Stimulated activated CD8-positive, alpha-beta memory T cell treated with anti-CD3 and anti-CD28 coated beads, Interleukin-7, amount 100 ng/mL, for 24 hours (primary cell): ENCODE measurements around the gene LRRC4B.

Experiments
- DNase-seq: peaks from one replicate; pipeline ENCODE4 v3.0.0-alpha.2; 2020; ENCODE audit warnings: low read depth

LRRC4B gene

GRCh38 chr19:50570997-50571396 is 2.8 kb upstream of the LRRC4B start:
- DNase-seq: no peak

- DNase-seq: no peak
These were observed 1.8 kb upstream of the LRRC4B start for GRCh38 chr19:50569938-50570540.

DNA sequence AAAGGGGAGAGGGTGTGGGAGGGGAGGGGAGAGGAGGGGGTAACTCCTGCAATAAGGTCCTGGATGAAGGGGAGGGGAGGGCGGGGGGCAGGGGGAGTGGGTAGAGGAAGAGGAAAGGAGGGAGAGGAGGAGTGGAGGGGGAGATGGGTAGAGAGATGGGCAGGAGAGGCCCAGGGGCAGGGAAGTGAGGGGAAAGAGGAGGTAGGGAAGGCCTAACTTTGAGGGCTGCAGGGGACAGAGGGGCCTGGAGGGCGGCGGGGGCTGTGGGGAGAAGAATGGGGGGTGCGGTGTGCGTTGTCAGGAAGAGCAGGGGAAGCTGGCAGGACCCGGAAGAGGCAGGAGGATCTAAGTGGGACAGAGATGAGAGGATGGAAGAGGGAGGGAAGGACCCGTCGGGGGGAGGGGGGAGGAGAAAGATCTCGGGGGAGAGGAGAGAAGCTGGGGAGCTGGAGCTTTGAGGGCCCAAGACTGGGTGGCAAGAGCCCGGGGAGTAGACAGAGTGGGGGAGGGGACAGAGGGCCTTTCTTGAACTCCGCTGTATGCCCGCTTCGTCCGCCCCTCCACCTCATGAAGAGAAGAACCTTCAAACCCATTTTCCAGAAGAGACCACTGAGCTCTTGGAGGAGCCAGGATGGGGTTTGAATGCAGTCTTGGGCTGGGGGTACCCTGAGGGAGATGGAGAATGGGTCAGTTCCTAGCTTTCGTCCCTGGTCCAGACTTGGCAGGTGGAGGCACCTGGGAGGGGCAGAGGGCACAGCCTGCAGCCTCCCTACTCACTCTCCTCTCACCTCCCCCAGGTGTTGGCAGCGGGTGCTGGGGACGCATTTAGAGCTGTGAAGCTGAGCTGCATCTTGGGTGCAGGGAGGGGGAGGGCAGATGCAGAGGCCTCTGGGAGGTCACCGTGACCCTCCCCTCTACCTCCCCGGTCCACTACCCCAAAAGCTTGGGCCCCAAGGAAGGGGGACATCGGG is 778 bp upstream of the LRRC4B start:
- DNase-seq: no peak

DNA sequence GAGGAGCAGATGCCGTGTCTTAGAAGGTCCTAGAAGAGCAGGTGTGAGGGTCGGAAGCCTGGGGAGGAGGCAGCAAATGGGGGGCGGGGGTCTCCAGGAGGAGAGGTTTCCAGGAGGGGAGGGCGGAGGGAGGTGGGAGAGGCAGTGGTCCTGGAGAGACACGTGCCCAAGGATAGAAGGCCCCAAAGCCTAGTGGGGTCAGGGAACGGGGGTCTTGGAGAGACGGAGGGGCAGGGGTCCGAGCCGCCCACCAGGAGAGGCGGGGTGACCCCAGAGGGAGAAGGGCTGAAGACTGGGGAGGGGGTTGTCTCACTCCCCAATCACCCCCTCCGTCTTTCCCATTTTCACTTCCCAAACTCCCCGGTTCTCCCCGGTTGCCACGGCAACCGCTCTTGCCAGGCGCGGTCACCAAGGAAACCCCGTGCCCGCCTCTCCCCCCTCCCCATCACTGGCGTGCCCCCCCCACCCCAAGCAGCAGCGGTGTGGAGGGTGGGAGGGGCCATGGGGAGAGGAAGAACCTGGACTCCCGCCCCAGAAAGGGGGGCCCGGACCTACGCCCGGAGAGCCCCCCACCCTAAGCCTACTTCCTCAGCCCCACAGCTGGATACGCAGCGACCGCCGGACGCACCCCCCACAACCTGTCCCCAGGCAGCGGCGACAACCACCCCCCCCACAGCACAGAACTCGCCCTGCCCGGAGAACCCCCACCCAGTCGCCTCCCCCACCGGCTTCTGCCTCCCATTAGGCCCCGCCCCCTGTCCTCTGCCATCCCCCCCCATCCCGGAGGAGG is 988 bp downstream of the LRRC4B start:
- DNase-seq: no peak

DNA sequence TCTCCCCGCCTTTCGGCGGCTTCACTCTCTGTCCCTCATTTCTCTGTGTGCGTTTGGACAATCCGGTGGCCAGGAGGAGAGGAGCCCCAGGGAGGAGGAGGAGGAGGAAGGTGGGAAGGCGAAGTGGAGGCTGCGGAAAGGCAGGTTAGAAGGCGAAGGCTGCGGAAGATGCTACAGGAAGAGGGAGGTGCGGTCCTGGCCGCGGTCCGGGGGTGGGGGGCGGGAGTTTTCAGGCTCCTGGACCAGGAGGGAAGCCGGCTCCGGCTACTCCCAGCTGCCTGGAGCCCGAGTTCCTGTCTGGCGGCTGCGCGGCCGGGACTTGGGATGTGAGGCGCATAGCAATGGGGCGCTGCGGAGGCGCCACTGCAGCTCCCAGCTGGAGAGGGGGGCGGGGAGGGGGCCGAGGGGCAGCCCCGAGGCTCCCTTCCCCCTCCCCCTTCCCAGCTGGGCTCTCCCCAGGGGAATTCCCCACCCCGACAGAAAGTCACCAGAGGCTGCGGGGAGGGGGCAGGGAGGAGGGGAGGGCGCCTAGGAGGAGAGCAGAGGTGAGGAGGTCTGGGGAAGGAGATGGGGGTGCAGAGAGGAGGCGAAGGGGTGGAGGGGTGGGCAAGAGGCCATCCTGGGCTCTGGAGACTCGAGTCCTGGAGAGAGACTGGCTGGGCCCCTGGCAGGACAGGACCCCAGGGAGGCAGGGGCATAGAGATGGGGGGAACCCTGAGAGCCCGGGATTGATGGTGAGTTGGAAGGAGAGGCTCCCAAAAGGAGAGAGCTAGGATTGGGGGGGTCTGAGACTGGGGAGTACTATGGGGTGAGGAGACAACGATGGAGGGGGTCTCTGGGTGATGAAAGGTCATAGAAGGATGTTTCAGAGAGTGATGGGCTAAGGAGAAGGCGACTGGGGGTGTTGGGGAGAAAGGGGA is 2.0 kb downstream of the LRRC4B start:
- DNase-seq: no peak

- DNase-seq: no peak
These were observed 3.8 kb downstream of the LRRC4B start for GRCh38 chr19:50564229-50565105.

- no peak for DNase-seq
These were observed 4.6 kb downstream of the LRRC4B start for GRCh38 chr19:50563597-50563996.

DNA sequence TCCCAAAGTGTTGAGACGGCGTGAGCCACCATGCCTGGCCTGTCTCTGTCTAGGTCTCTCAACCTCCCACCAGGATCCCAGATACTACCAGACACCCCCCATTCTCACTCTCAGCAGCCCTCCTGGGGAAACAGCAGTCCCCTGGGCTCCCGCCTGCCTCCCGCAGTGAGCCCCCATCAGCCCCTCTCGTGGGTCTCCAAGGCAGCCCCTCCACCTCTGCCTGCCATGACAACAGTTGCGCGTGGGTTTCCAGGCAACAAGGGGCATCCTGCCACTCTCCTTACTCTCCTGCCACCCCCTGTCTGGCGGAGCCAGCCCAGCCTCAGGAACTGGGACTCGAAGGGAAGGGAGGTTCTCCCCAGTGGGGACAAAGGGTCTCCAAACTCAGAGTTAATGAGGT is 5.2 kb downstream of the LRRC4B start:
- no peak for DNase-seq

DNA sequence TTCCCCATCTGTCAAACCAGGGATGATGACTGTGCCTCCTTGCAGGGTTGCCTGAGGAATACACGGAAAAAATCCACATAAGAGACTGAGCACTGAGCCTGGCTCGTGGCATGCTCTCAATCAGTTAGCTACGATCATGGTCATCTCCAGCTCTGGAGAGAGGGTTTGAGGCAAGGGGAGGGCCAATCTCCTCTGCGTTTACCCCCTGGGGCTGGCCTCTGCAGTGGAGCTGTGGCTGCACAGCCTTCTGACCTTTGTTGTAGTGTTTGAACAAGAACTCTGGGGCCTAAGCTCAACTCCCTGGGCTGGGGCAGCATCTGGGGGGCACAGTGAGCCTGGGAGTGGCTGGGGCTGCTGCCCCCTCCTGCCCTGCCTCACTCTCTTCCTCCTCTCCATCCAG is 5.9 kb downstream of the LRRC4B start:
- DNase-seq: no peak

- no peak for DNase-seq
These were observed 8.6 kb downstream of the LRRC4B start for GRCh38 chr19:50559636-50560035.

GRCh38 chr19:50558449-50558848 is 9.8 kb downstream of the LRRC4B start:
- no peak for DNase-seq

DNA sequence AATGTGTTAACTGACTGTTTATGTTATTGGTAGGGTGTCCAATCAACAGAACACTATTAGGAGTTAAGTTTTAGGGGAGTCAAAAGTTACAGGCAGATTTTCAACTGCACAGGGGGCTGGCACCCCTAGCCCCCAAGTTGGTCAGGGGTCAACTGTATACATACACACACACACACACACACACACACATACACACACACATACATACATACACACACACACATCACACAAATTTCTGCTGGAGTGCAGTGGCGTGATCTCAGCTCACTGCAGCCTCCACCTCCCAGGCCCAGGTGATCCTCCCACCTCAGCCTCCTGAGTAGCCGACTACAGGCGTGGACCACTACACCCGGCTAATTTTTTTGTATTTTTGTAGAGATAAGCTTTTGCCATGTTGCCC is 10.2 kb downstream of the LRRC4B start:
- DNase-seq: no peak

DNA sequence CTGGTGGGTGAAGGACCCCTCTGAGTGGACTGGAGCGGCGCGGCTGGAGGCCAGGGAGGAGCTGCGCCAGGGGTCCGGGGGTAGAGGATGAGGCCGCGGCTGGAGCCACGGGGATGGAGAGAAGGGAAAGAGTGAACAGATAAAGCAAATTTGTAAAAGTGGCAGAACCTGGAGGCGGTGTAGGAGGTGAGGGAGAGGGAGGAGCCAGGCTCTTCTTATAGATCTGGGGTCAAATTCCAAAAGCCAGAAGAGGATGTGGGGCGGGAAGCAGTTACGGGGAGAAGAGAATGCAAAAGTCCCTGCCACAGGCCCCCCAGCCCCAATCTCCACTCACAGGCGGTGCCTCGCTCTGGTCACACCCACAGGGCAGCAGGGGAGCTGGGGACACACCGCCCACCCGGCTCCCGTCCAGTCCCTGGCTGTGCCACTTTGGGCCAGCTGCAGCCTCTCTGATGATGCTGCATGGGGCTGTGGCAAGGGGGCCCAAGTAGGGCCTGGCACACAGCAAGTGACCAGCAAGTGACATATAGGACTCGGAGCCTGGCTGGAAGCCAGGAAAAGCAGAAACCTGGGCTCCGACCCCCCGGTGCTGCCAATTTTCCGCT is 11.1 kb downstream of the LRRC4B start:
- DNase-seq: no peak

- peak; percentile 64 for DNase-seq
These were observed 11.8 kb downstream of the LRRC4B start for GRCh38 chr19:50556282-50557008.

- no peak for DNase-seq
These were observed 12.6 kb downstream of the LRRC4B start for GRCh38 chr19:50555450-50556281.

GRCh38 chr19:50555033-50555432 is 13.2 kb downstream of the LRRC4B start:
- DNase-seq: no peak

GRCh38 chr19:50554212-50554611 is 14.0 kb downstream of the LRRC4B start:
- no peak for DNase-seq

DNA sequence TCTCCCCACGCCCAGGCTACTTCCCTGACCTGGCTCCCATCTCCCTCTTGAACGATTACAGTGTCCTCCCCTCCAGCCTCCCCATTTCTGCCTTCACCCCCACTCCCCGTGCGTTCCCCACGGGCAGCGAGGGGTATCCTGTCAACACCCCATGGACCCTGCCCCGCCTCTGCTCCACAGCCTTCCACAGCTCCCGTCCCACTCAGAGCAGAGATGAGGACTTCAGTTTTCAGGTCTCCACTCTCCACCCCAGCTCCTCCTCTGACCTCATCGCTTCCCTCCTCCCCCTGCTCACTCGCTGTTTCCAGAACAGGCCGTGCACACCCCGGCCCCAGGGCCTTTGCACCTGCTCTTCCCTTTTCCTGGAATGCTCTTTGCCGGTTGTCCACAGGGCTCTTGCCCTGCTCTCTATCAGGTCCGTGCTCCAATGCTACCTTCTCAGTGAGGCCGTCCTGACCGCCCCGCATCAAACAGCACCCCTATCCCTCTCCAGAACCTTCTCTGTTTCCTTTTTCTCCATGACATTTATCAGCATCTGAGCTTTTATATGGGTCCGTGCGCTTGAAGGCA is 15.0 kb downstream of the LRRC4B start:
- no peak for DNase-seq
